T-helper 22 cell (primary cell): ENCODE data around the gene VWC2L.

Source experiments
- DNase-seq: peaks from one replicate; pipeline ENCODE4 v3.0.0-alpha.2; 2020; ENCODE audit warnings: low read depth

The VWC2L gene

GRCh38 chr2:214542295-214542694, 131.4 kb downstream of the VWC2L start:
- DNase-seq: no peak

GRCh38 chr2:214542866-214543265, 132.0 kb downstream of the VWC2L start:
- no peak for DNase-seq

GRCh38 chr2:214543386-214543955, 132.6 kb downstream of the VWC2L start:
- no peak for DNase-seq

GRCh38 chr2:214545898-214546542, 135.2 kb downstream of the VWC2L start:
- no peak for DNase-seq

GRCh38 chr2:214547931-214548330, 137.1 kb downstream of the VWC2L start:
- no peak for DNase-seq

- DNase-seq: no peak
Observed at GRCh38 chr2:214549946-214550345, 139.1 kb downstream of the VWC2L start.

GRCh38 chr2:214550786-214551185, 139.9 kb downstream of the VWC2L start:
- no peak for DNase-seq

GRCh38 chr2:214557884-214558283, 147.0 kb downstream of the VWC2L start:
- no peak for DNase-seq

GRCh38 chr2:214558341-214558740, 147.5 kb downstream of the VWC2L start:
- DNase-seq: no peak

- DNase-seq: no peak
Observed at GRCh38 chr2:214560176-214560575, 149.3 kb downstream of the VWC2L start.

GRCh38 chr2:214560618-214561190, 149.8 kb downstream of the VWC2L start:
- DNase-seq: no peak

GRCh38 chr2:214565246-214565645, 154.4 kb downstream of the VWC2L start:
- no peak for DNase-seq

- DNase-seq: no peak
Observed at GRCh38 chr2:214566457-214566856, 155.6 kb downstream of the VWC2L start.

- DNase-seq: no peak
Observed at GRCh38 chr2:214569419-214570035, 158.7 kb downstream of the VWC2L start.

- no peak for DNase-seq
Observed at GRCh38 chr2:214574084-214574781, 163.4 kb downstream of the VWC2L start.

GRCh38 chr2:214575030-214575429, 164.2 kb downstream of the VWC2L start:
- DNase-seq: no peak

GRCh38 chr2:214575465-214575864, 164.6 kb downstream of the VWC2L start:
- DNase-seq: no peak

- no peak for DNase-seq
Observed at GRCh38 chr2:214577769-214578168, 166.9 kb downstream of the VWC2L start.

- DNase-seq: no peak
Observed at GRCh38 chr2:214578442-214578841, 167.6 kb downstream of the VWC2L start.

- no peak for DNase-seq
Observed at GRCh38 chr2:214579035-214579434, 168.2 kb downstream of the VWC2L start.

- no peak for DNase-seq
Observed at GRCh38 chr2:214587442-214587841, 176.6 kb downstream of the VWC2L start.

GRCh38 chr2:214591366-214591765, 180.5 kb downstream of the VWC2L start:
- no peak for DNase-seq

- no peak for DNase-seq
Observed at GRCh38 chr2:214592011-214592410, 181.2 kb downstream of the VWC2L start.
